Myometrial cell (primary cell): ENCODE results near the gene FSD2. TPM values are rescaled to one million over a fixed set of nuclear protein-coding genes. Genes with fewer than 3 reads are reported as not detected.

Experiments
- total RNA-seq: library from RNA; depleted of rRNA; stranded (reverse); fragments of >200 nt; gene quantifications from 2 replicates; pipeline ENCODE4 v1.2.3, GENCODE V29; 2015

FSD2 gene
- not detected in 2 replicates for total RNA-seq

GRCh38 chr15:82805994-82806406 lies at the start of gene FSD2:
TSS of gene FSD2 (minus strand) at chr15:82806069. CDS start at chr15:82787390, 18,679 bp downstream.

GRCh38 chr15:82809308-82810060 lies 3.6 kb upstream of the FSD2 start, which contains the start of gene WHAMM:
TSS of gene WHAMM (plus strand) at chr15:82809628. CDS start at chr15:82809727, 99 bp downstream.

GRCh38 chr15:82709421-82710207 lies 96.3 kb downstream of the FSD2 start, which contains the start of gene AP3B2:
TSS of gene AP3B2 (minus strand) at chr15:82709875. CDS start at chr15:82709706, 169 bp downstream.

Other genes starting within 250 kb of the FSD2 start
- 3.0 and 8.1 TPM in 2 replicates for gene CPEB1, start 158.7 kb downstream of the FSD2 start, total RNA-seq
- gene AP3B2, start 96.2 kb downstream of the FSD2 start, total RNA-seq = 0.53 TPM in 1 of 2 replicates, not detected in the other
- gene WHAMM, start 3.6 kb upstream of the FSD2 start, total RNA-seq = 3.5 and 4.8 TPM in 2 replicates
- gene HOMER2, start 146.7 kb upstream of the FSD2 start, total RNA-seq = 1.4 TPM in 1 of 2 replicates, not detected in the other
- gene RAMAC, start 180.1 kb upstream of the FSD2 start, total RNA-seq = 20.2 and 31.7 TPM in 2 replicates
- gene C15orf40, start 205.6 kb upstream of the FSD2 start, total RNA-seq = 8.3 and 9.5 TPM in 2 replicates